HEK293 (cell line): ENCODE data around the gene NFIX.

ENCODE experiments used
- CTCF ChIA-PET: fragments of 350-600 bp; formaldehyde crosslinking; extraction: SDS; loops from one replicate; lab custom pipeline; 2021; ENCODE audit warnings: antibody characterized with exemption; lab: Yijun Ruan, JAX
- POLR2A ChIA-PET: fragments of 300-600 bp; formaldehyde crosslinking; extraction: SDS; loops from one replicate; lab custom pipeline; 2020; ENCODE audit warnings: antibody characterized with exemption, inconsistent platforms; lab: Yijun Ruan, JAX
- H3K27ac ChIP-seq: fragments of 200-500 bp; sonication (Bioruptor generic); 2 replicates; pipeline ENCODE4 v1.5.1; 2014; ENCODE audit warnings: low read depth, low read length, control low read depth, inconsistent platforms; ENCODE audit errors: extremely low read depth
- H3K36me3 ChIP-seq, 2 experiments: fragments of 200-500 bp in 1 of 2; sonication (Bioruptor generic) in 1 of 2; 1 replicate in 1 of 2; 2 replicates in 1 of 2; pipeline ENCODE4 v1.5.1; 2014 to 2017; ENCODE audit warnings: inconsistent platforms in 2 of 2, low read length in 2 of 2; ENCODE audit not compliant: control insufficient read depth in 2 of 2, insufficient read depth in 1 of 2
- H3K4me1 ChIP-seq: fragments of 200-500 bp; sonication (Bioruptor generic); 2 replicates; pipeline ENCODE4 v1.5.1; 2014; ENCODE audit warnings: mild to moderate bottlenecking, low read length, inconsistent platforms; ENCODE audit not compliant: control insufficient read depth, insufficient read depth
- H3K4me3 ChIP-seq: 2 replicates; pipeline ENCODE4 v1.5.1; 2011; ENCODE audit warnings: low read depth, mild to moderate bottlenecking, control low read depth, low read length, moderate library complexity
- H3K9me3 ChIP-seq: fragments of 200-500 bp; sonication (Bioruptor generic); 2 replicates; pipeline ENCODE4 v1.5.1; 2014; ENCODE audit warnings: low read depth, low read length, inconsistent platforms; ENCODE audit not compliant: control insufficient read depth, insufficient read depth
- ELK4 ChIP-seq: IDR thresholded peaks from 2 replicates; pipeline ENCODE4 v1.6.1; 2011; ENCODE audit warnings: mild to moderate bottlenecking, low read depth, low read length, borderline replicate concordance
- GLIS1 ChIP-seq: fragments of 450-650 bp; formaldehyde crosslinking; IDR thresholded peaks from 2 replicates; pipeline ENCODE4 v1.5.1; 2016; ENCODE audit warnings: missing biosample characterization, missing genetic modification characterization
- PATZ1 ChIP-seq: fragments of 450-650 bp; formaldehyde crosslinking; IDR thresholded peaks from 2 replicates; pipeline ENCODE4 v1.5.1; 2016; ENCODE audit warnings: missing biosample characterization, missing genetic modification characterization
- ZFP69B ChIP-seq: fragments of 450-650 bp; formaldehyde crosslinking; IDR thresholded peaks from 2 replicates; pipeline ENCODE4 v1.5.1; 2016; ENCODE audit warnings: missing biosample characterization, missing genetic modification characterization
- ZIC2 ChIP-seq: fragments of 450-650 bp; formaldehyde crosslinking; IDR thresholded peaks from 2 replicates; pipeline ENCODE4 v1.5.1; 2016; ENCODE audit warnings: missing biosample characterization, missing genetic modification characterization
- ZNF133 ChIP-seq: fragments of 450-650 bp; formaldehyde crosslinking; IDR thresholded peaks from 2 replicates; pipeline ENCODE4 v1.5.1; 2016; ENCODE audit warnings: missing biosample characterization, missing genetic modification characterization
- ZNF18 ChIP-seq: fragments of 450-650 bp; formaldehyde crosslinking; IDR thresholded peaks from 2 replicates; pipeline ENCODE4 v1.5.1; 2016; ENCODE audit warnings: missing biosample characterization, missing genetic modification characterization
- ZNF341 ChIP-seq: fragments of 450-650 bp; formaldehyde crosslinking; IDR thresholded peaks from 2 replicates; pipeline ENCODE4; 2016; ENCODE audit warnings: low read depth, missing biosample characterization, missing genetic modification characterization
- ZNF521 ChIP-seq: fragments of 450-650 bp; formaldehyde crosslinking; IDR thresholded peaks from 2 replicates; pipeline ENCODE4 v1.5.1; 2017; ENCODE audit warnings: missing biosample characterization, mild to moderate bottlenecking, missing genetic modification characterization
- ZNF692 ChIP-seq: fragments of 450-650 bp; formaldehyde crosslinking; IDR thresholded peaks from 2 replicates; pipeline ENCODE4 v1.5.1; 2016; ENCODE audit warnings: missing biosample characterization, missing genetic modification characterization
- ZNF843 ChIP-seq: fragments of 450-650 bp; formaldehyde crosslinking; IDR thresholded peaks from 2 replicates; pipeline ENCODE4 v1.5.1; 2016; ENCODE audit warnings: missing biosample characterization, missing genetic modification characterization
- ZSCAN5A ChIP-seq: fragments of 450-650 bp; formaldehyde crosslinking; IDR thresholded peaks from 2 replicates; pipeline ENCODE4 v1.5.1; 2016; ENCODE audit warnings: missing biosample characterization, missing genetic modification characterization
- TF ChIP-seq, protein P1 (sequence below): fragments of 450-650 bp; formaldehyde crosslinking; IDR thresholded peaks from 2 replicates; pipeline ENCODE4 v1.5.1; 2016; ENCODE audit warnings: missing biosample characterization, missing genetic modification characterization
- TF ChIP-seq, protein P2 (sequence below): fragments of 450-650 bp; formaldehyde crosslinking; IDR thresholded peaks from 2 replicates; pipeline ENCODE4 v1.5.1; 2017; ENCODE audit warnings: missing biosample characterization, missing genetic modification characterization
- TF ChIP-seq, protein P3 (sequence below): fragments of 450-650 bp; formaldehyde crosslinking; IDR thresholded peaks from 2 replicates; pipeline ENCODE4 v1.5.1; 2016; ENCODE audit warnings: missing biosample characterization, missing genetic modification characterization, low read depth

Gene NFIX

DNA sequence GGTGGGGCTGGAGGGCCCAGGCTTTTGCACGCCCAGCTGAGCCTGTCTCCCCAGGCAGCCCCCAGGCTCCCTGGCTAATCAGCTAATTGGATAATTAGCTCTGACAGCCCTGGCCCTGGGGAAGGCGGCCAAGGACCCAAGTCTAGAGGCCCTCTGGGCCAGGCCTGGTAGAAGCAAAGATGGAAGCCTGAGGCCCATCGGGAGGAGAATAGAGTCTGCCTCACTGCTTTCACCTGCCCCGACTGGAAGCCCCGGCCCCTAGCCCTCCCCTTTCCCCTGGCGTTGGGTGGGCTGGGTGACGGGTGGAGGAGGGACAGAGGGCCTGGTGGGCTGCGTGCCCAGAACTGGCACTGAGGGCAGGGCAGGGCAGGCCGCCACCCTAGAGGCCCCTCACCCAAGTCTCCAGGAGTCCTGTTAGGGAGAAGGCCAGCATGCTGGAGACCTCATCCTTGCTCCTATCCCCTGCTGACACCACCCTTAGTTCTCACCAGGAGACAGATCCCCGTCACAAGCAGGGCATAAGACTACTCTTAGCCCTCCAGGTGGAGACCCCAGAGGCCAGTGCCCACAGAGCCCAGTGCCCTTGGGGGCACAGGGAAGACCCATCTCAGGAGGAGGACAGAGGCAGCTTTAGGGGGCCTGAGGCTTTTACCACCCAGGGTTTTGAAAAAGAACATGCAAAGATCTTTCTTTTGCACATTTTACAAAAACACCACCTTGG, 95.4 kb downstream of the NFIX start:
- Histone ChIP-seq H3K4me1 (no peaks in the 10 kb centered on the region), H3K36me3 (no peaks in the 10 kb centered on the region), H3K27ac (peak overlapping the region; percentile 31; the same call in 1 of the 2 replicates), H3K9me3 (no peaks in the 10 kb centered on the region), H3K4me3 (no peak overlapping the region)
- POLR2A ChIA-PET = interaction anchor here (0.6 to 0.8 kb wide), 3 partner anchors 23 to 154 kb away, joined by 3 to 6 read pairs (median 3); no protein-coding TSS in a partner anchor
- CTCF ChIA-PET = interaction anchor here (0.8 to 7.7 kb wide), 7 partner anchors 12 to 125 kb away, joined by 3 to 274 read pairs (median 9); no protein-coding TSS in a partner anchor
- TF ChIP-seq GLIS1 (tag by site-specific recombination) = peak; percentile 57
- TF ChIP-seq ZSCAN5A (tag by site-specific recombination) = no peak
- TF ChIP-seq ZIC2 (tag by site-specific recombination) = peak; percentile 79

- Histone ChIP-seq H3K4me3 (no peak overlapping the region), H3K27ac (no peak overlapping the region; the same call in 1 of the 2 replicates)
- POLR2A ChIA-PET = interaction anchor here (0.6 to 0.8 kb wide), 5 partner anchors 23 to 98 kb away, joined by 3 to 5 read pairs (median 3); no protein-coding TSS in a partner anchor
- no peak for TF ChIP-seq ZFP69B (tag by site-specific recombination)
- TF ChIP-seq, protein P1, sequence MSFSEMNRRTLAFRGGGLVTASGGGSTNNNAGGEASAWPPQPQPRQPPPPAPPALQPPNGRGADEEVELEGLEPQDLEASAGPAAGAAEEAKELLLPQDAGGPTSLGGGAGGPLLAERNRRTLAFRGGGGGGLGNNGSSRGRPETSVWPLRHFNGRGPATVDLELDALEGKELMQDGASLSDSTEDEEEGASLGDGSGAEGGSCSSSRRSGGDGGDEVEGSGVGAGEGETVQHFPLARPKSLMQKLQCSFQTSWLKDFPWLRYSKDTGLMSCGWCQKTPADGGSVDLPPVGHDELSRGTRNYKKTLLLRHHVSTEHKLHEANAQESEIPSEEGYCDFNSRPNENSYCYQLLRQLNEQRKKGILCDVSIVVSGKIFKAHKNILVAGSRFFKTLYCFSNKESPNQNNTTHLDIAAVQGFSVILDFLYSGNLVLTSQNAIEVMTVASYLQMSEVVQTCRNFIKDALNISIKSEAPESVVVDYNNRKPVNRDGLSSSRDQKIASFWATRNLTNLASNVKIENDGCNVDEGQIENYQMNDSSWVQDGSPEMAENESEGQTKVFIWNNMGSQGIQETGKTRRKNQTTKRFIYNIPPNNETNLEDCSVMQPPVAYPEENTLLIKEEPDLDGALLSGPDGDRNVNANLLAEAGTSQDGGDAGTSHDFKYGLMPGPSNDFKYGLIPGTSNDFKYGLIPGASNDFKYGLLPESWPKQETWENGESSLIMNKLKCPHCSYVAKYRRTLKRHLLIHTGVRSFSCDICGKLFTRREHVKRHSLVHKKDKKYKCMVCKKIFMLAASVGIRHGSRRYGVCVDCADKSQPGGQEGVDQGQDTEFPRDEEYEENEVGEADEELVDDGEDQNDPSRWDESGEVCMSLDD (tag by site-specific recombination) = no peak
- TF ChIP-seq ZNF521 (tag by site-specific recombination) = no peak
- TF ChIP-seq, protein P2, sequence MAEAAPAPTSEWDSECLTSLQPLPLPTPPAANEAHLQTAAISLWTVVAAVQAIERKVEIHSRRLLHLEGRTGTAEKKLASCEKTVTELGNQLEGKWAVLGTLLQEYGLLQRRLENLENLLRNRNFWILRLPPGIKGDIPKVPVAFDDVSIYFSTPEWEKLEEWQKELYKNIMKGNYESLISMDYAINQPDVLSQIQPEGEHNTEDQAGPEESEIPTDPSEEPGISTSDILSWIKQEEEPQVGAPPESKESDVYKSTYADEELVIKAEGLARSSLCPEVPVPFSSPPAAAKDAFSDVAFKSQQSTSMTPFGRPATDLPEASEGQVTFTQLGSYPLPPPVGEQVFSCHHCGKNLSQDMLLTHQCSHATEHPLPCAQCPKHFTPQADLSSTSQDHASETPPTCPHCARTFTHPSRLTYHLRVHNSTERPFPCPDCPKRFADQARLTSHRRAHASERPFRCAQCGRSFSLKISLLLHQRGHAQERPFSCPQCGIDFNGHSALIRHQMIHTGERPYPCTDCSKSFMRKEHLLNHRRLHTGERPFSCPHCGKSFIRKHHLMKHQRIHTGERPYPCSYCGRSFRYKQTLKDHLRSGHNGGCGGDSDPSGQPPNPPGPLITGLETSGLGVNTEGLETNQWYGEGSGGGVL (tag by site-specific recombination) = peak; percentile 94
- peak; percentile 96 for TF ChIP-seq ZNF341 (tag by site-specific recombination)
- TF ChIP-seq, protein P3, sequence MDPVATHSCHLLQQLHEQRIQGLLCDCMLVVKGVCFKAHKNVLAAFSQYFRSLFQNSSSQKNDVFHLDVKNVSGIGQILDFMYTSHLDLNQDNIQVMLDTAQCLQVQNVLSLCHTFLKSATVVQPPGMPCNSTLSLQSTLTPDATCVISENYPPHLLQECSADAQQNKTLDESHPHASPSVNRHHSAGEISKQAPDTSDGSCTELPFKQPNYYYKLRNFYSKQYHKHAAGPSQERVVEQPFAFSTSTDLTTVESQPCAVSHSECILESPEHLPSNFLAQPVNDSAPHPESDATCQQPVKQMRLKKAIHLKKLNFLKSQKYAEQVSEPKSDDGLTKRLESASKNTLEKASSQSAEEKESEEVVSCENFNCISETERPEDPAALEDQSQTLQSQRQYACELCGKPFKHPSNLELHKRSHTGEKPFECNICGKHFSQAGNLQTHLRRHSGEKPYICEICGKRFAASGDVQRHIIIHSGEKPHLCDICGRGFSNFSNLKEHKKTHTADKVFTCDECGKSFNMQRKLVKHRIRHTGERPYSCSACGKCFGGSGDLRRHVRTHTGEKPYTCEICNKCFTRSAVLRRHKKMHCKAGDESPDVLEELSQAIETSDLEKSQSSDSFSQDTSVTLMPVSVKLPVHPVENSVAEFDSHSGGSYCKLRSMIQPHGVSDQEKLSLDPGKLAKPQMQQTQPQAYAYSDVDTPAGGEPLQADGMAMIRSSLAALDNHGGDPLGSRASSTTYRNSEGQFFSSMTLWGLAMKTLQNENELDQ (tag by site-specific recombination) = no peak
- TF ChIP-seq ZNF843 (tag by site-specific recombination) = no peak
- no peak for TF ChIP-seq ZNF18 (tag by site-specific recombination)
- TF ChIP-seq ZNF692 (tag by site-specific recombination) = 0 out of 2 replicates have a peak, but pooled peaks have one; percentile 21
- TF ChIP-seq PATZ1 (tag by site-specific recombination) = 0 out of 2 replicates have a peak, but pooled peaks have one; percentile 22
- TF ChIP-seq ZIC2 (tag by site-specific recombination) = peak; percentile 71
- no peak for TF ChIP-seq ZNF133 (tag by site-specific recombination)
- no peak for TF ChIP-seq ELK4
Observed at GRCh38 chr19:13091400-13092157, 96.3 kb downstream of the NFIX start.

More at GRCh38 chr19:13091400-13092157, 96.3 kb downstream of the NFIX start:
- no peaks in the 10 kb centered on the region for H3K9me3 ChIP-seq
- H3K36me3 ChIP-seq = no peaks in the 10 kb centered on the region
- H3K4me1 ChIP-seq = no peaks in the 10 kb centered on the region
- CTCF ChIA-PET = interaction anchor here (0.7 to 7.7 kb wide), 10 partner anchors 9 to 126 kb away, joined by 3 to 274 read pairs (median 4); no protein-coding TSS in a partner anchor
